ENCODE results near the gene ICE1.
"Not testable (repeated sequence)": the region's sequence is repeated elsewhere in the genome, so short reads cannot be mapped to it uniquely, and the experiment has no call there.

ICE1 gene

GRCh38 chr5:5384660-5385330 is 37.7 kb upstream of the ICE1 start:
- Histone ChIP-seq H3K36me3 (ENCODE audit: control insufficient read depth in 2 of 2, insufficient read depth in 2 of 2, low read length in 2 of 2) (no peaks in the 10 kb centered on the region), H3K27ac (ENCODE audit: low read length) (no peak overlapping the region), H3K4me1 (ENCODE audit: control insufficient read depth, insufficient read depth, low read length) (peaks cover 3% of the 10 kb centered on the region), H3K4me3 (ENCODE audit: low read length in 2 of 2) (no peak overlapping the region), H3K9me3 (ENCODE audit: control insufficient read depth in 2 of 2, low read length in 2 of 2) (no peaks in the 10 kb centered on the region), H3K9ac (ENCODE audit: low read length in 2 of 2) (no peak overlapping the region), H3K27me3 (ENCODE audit: control insufficient read depth in 1 of 2, insufficient read depth in 2 of 2, low read length in 2 of 2) (no peaks in the 10 kb centered on the region)

GRCh38 chr5:5385331-5385662 is 37.2 kb upstream of the ICE1 start:
- no peaks in the 10 kb centered on the region for H3K36me3 ChIP-seq (ENCODE audit: control insufficient read depth in 2 of 2, insufficient read depth in 2 of 2, low read length in 2 of 2)
- H3K4me3 ChIP-seq (ENCODE audit: low read length in 2 of 2): no peak overlapping the region
- no peak overlapping the region for H3K9ac ChIP-seq (ENCODE audit: low read length in 2 of 2)
- no peaks in the 10 kb centered on the region for H3K9me3 ChIP-seq (ENCODE audit: control insufficient read depth in 2 of 2, low read length in 2 of 2)
- no peaks in the 10 kb centered on the region for H3K27me3 ChIP-seq (ENCODE audit: control insufficient read depth in 1 of 2, insufficient read depth in 2 of 2, low read length in 2 of 2)
- H3K4me1 ChIP-seq (ENCODE audit: control insufficient read depth, insufficient read depth, low read length): peaks cover 3% of the 10 kb centered on the region
- H3K27ac ChIP-seq (ENCODE audit: low read length): no peak overlapping the region

GRCh38 chr5:5386329-5386728 is 36.1 kb upstream of the ICE1 start:
- H3K36me3 ChIP-seq (ENCODE audit: control insufficient read depth in 2 of 2, insufficient read depth in 2 of 2, low read length in 2 of 2): no peaks in the 10 kb centered on the region
- H3K27ac ChIP-seq (ENCODE audit: low read length): no peak overlapping the region
- no peak overlapping the region for H3K9ac ChIP-seq (ENCODE audit: low read length in 2 of 2)
- peaks cover 3% of the 10 kb centered on the region for H3K4me1 ChIP-seq (ENCODE audit: control insufficient read depth, insufficient read depth, low read length)
- no peaks in the 10 kb centered on the region for H3K27me3 ChIP-seq (ENCODE audit: control insufficient read depth in 1 of 2, insufficient read depth in 2 of 2, low read length in 2 of 2)
- H3K4me3 ChIP-seq (ENCODE audit: low read length in 2 of 2): no peak overlapping the region
- no peaks in the 10 kb centered on the region for H3K9me3 ChIP-seq (ENCODE audit: control insufficient read depth in 2 of 2, low read length in 2 of 2)

- no peaks in the 10 kb centered on the region for H3K36me3 ChIP-seq (ENCODE audit: control insufficient read depth in 2 of 2, insufficient read depth in 2 of 2, low read length in 2 of 2)
- no peak overlapping the region for H3K9ac ChIP-seq (ENCODE audit: low read length in 2 of 2)
- H3K27me3 ChIP-seq (ENCODE audit: control insufficient read depth in 1 of 2, insufficient read depth in 2 of 2, low read length in 2 of 2): no peaks in the 10 kb centered on the region
- no peak overlapping the region for H3K27ac ChIP-seq (ENCODE audit: low read length)
- no peak overlapping the region for H3K4me3 ChIP-seq (ENCODE audit: low read length in 2 of 2)
- H3K9me3 ChIP-seq (ENCODE audit: control insufficient read depth in 2 of 2, low read length in 2 of 2): no peaks in the 10 kb centered on the region
- no peaks in the 10 kb centered on the region for H3K4me1 ChIP-seq (ENCODE audit: control insufficient read depth, insufficient read depth, low read length)
Measured at GRCh38 chr5:5387192-5387591, 35.3 kb upstream of the ICE1 start.

GRCh38 chr5:5387777-5388176 is 34.7 kb upstream of the ICE1 start:
- H3K27me3 ChIP-seq (ENCODE audit: control insufficient read depth in 1 of 2, insufficient read depth in 2 of 2, low read length in 2 of 2): no peaks in the 10 kb centered on the region
- H3K9ac ChIP-seq (ENCODE audit: low read length in 2 of 2): no peak overlapping the region
- H3K4me1 ChIP-seq (ENCODE audit: control insufficient read depth, insufficient read depth, low read length): no peaks in the 10 kb centered on the region
- no peaks in the 10 kb centered on the region for H3K9me3 ChIP-seq (ENCODE audit: control insufficient read depth in 2 of 2, low read length in 2 of 2)
- no peaks in the 10 kb centered on the region for H3K36me3 ChIP-seq (ENCODE audit: control insufficient read depth in 2 of 2, insufficient read depth in 2 of 2, low read length in 2 of 2)
- no peak overlapping the region for H3K4me3 ChIP-seq (ENCODE audit: low read length in 2 of 2)
- H3K27ac ChIP-seq (ENCODE audit: low read length): no peak overlapping the region

- H3K9me3 ChIP-seq (ENCODE audit: control insufficient read depth in 2 of 2, low read length in 2 of 2); H3K4me1 ChIP-seq (ENCODE audit: control insufficient read depth, insufficient read depth, low read length); H3K9ac ChIP-seq (ENCODE audit: low read length in 2 of 2); H3K27ac ChIP-seq (ENCODE audit: low read length); H3K27me3 ChIP-seq (ENCODE audit: control insufficient read depth in 1 of 2, insufficient read depth in 2 of 2, low read length in 2 of 2); H3K36me3 ChIP-seq (ENCODE audit: control insufficient read depth in 2 of 2, insufficient read depth in 2 of 2, low read length in 2 of 2); H3K4me3 ChIP-seq (ENCODE audit: low read length in 2 of 2): not testable (repeated sequence)
Measured at GRCh38 chr5:5390121-5390869, 32.2 kb upstream of the ICE1 start.

- not testable (repeated sequence) for H3K36me3 ChIP-seq (ENCODE audit: control insufficient read depth in 2 of 2, insufficient read depth in 2 of 2, low read length in 2 of 2); H3K27ac ChIP-seq (ENCODE audit: low read length); H3K9me3 ChIP-seq (ENCODE audit: control insufficient read depth in 2 of 2, low read length in 2 of 2); H3K27me3 ChIP-seq (ENCODE audit: control insufficient read depth in 1 of 2, insufficient read depth in 2 of 2, low read length in 2 of 2); H3K4me1 ChIP-seq (ENCODE audit: control insufficient read depth, insufficient read depth, low read length); H3K4me3 ChIP-seq (ENCODE audit: low read length in 2 of 2); H3K9ac ChIP-seq (ENCODE audit: low read length in 2 of 2)
Measured at GRCh38 chr5:5392504-5392903, 30.0 kb upstream of the ICE1 start.

- H3K27me3 ChIP-seq (ENCODE audit: control insufficient read depth in 1 of 2, insufficient read depth in 2 of 2, low read length in 2 of 2); H3K27ac ChIP-seq (ENCODE audit: low read length); H3K4me3 ChIP-seq (ENCODE audit: low read length in 2 of 2); H3K9ac ChIP-seq (ENCODE audit: low read length in 2 of 2); H3K36me3 ChIP-seq (ENCODE audit: control insufficient read depth in 2 of 2, insufficient read depth in 2 of 2, low read length in 2 of 2); H3K9me3 ChIP-seq (ENCODE audit: control insufficient read depth in 2 of 2, low read length in 2 of 2); H3K4me1 ChIP-seq (ENCODE audit: control insufficient read depth, insufficient read depth, low read length): not testable (repeated sequence)
Measured at GRCh38 chr5:5394384-5394986, 28.0 kb upstream of the ICE1 start.

- H3K4me3 ChIP-seq (ENCODE audit: low read length in 2 of 2); H3K9ac ChIP-seq (ENCODE audit: low read length in 2 of 2); H3K9me3 ChIP-seq (ENCODE audit: control insufficient read depth in 2 of 2, low read length in 2 of 2); H3K27ac ChIP-seq (ENCODE audit: low read length); H3K4me1 ChIP-seq (ENCODE audit: control insufficient read depth, insufficient read depth, low read length); H3K27me3 ChIP-seq (ENCODE audit: control insufficient read depth in 1 of 2, insufficient read depth in 2 of 2, low read length in 2 of 2); H3K36me3 ChIP-seq (ENCODE audit: control insufficient read depth in 2 of 2, insufficient read depth in 2 of 2, low read length in 2 of 2): not testable (repeated sequence)
Measured at GRCh38 chr5:5395093-5395492, 27.4 kb upstream of the ICE1 start.

- Histone ChIP-seq H3K27ac (ENCODE audit: low read length) (no peak overlapping the region), H3K36me3 (ENCODE audit: control insufficient read depth in 2 of 2, insufficient read depth in 2 of 2, low read length in 2 of 2) (no peaks in the 10 kb centered on the region)
Measured at GRCh38 chr5:5398071-5398470, 24.4 kb upstream of the ICE1 start.

GRCh38 chr5:5401095-5401494 is 21.4 kb upstream of the ICE1 start:
- Histone ChIP-seq H3K27me3 (ENCODE audit: control insufficient read depth in 1 of 2, insufficient read depth in 2 of 2, low read length in 2 of 2) (no peaks in the 10 kb centered on the region), H3K36me3 (ENCODE audit: control insufficient read depth in 2 of 2, insufficient read depth in 2 of 2, low read length in 2 of 2) (no peaks in the 10 kb centered on the region), H3K27ac (ENCODE audit: low read length) (no peak overlapping the region), H3K4me1 (ENCODE audit: control insufficient read depth, insufficient read depth, low read length) (no peaks in the 10 kb centered on the region), H3K4me3 (ENCODE audit: low read length in 2 of 2) (no peak overlapping the region), H3K9ac (ENCODE audit: low read length in 2 of 2) (no peak overlapping the region), H3K9me3 (ENCODE audit: control insufficient read depth in 2 of 2, low read length in 2 of 2) (peaks cover 0 to 6% of the 10 kb centered on the region in 2 donors)

More at GRCh38 chr5:5398071-5398470, 24.4 kb upstream of the ICE1 start:
- Histone ChIP-seq H3K9me3 (ENCODE audit: control insufficient read depth in 2 of 2, low read length in 2 of 2) (peaks cover 0 to 6% of the 10 kb centered on the region in 2 donors), H3K9ac (ENCODE audit: low read length in 2 of 2) (no peak overlapping the region), H3K4me1 (ENCODE audit: control insufficient read depth, insufficient read depth, low read length) (no peaks in the 10 kb centered on the region), H3K27me3 (ENCODE audit: control insufficient read depth in 1 of 2, insufficient read depth in 2 of 2, low read length in 2 of 2) (no peaks in the 10 kb centered on the region), H3K4me3 (ENCODE audit: low read length in 2 of 2) (no peak overlapping the region)

Data from stomach smooth muscle (tissue), 2 donors.